Thyroid gland (tissue), 4 donors: ENCODE data around the gene ENAH.

Source experiments
- POLR2A ChIP-seq, 2 donors: fragments of 450-650 bp; IDR thresholded peaks; one replicate each; pipeline ENCODE4 v1.6.1; 2017; ENCODE audit warnings: antibody characterized with exemption in 2 of 2, mild to moderate bottlenecking in 2 of 2, moderate library complexity in 1 of 2
- TF ChIP-seq, protein P1 (sequence below), 6 experiments: fragments of 200-600 bp in 3 of 6; fragments of 450-650 bp in 3 of 6; sonication (generic) in 3 of 6; IDR thresholded peaks; one replicate each; pipeline ENCODE4 v1.5.1; 2016 to 2019; ENCODE audit warnings: antibody characterized with exemption in 6 of 6, mild to moderate bottlenecking in 2 of 6, inconsistent platforms in 1 of 6, moderate library complexity in 1 of 6

DNA sequence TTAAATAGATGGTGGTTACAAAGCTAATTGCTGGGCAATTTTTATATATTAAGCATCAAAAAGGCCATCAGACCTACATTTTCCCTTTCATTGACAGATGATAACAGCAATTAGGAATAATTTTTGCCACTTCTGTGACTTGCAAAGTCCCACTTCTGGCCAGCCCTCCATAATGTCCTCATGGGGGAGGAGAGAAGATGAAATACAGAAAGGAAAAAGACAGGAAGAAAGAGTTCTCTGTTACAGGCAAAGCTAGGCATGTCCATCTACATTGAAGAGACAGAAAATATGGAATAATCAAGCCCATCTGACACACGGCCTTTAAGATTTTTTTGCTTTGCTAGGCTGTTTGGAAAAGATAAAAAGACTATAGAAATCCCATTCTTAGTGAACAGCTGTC is 108.0 kb downstream of the ENAH start:
- TF ChIP-seq, protein P1, sequence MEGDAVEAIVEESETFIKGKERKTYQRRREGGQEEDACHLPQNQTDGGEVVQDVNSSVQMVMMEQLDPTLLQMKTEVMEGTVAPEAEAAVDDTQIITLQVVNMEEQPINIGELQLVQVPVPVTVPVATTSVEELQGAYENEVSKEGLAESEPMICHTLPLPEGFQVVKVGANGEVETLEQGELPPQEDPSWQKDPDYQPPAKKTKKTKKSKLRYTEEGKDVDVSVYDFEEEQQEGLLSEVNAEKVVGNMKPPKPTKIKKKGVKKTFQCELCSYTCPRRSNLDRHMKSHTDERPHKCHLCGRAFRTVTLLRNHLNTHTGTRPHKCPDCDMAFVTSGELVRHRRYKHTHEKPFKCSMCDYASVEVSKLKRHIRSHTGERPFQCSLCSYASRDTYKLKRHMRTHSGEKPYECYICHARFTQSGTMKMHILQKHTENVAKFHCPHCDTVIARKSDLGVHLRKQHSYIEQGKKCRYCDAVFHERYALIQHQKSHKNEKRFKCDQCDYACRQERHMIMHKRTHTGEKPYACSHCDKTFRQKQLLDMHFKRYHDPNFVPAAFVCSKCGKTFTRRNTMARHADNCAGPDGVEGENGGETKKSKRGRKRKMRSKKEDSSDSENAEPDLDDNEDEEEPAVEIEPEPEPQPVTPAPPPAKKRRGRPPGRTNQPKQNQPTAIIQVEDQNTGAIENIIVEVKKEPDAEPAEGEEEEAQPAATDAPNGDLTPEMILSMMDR (IDR thresholded peaks at IDR 0.05), result no peak
- no peak for TF ChIP-seq POLR2A (IDR thresholded peaks at IDR 0.05)
